Measurements from ENCODE around the gene MSLN. TPM values are rescaled to one million over a fixed set of nuclear protein-coding genes. Genes with fewer than 3 reads are reported as not detected.

Gene MSLN
- polyA plus RNA-seq (2011; rRNA removed) (1.8 and 2.4 TPM in 2 replicates), polyA plus RNA-seq (2017; fragmentation: RNase III; extraction: RNeasy Plus Mini Kit Qiagen cat#74134 plus additional on column Dnase treatment) (2.7 to 3.6 TPM (median 3.1 TPM) in 3 replicates), polyA minus RNA-seq (2011; rRNA and poly(A)+ RNA removed) (0.58 and 0.78 TPM in 2 replicates)
- polyA plus RNA-seq (2012; cell fraction: cytosol; rRNA removed) = 2.9 and 3.4 TPM in 2 replicates
- 14.2 and 16.0 TPM in 2 replicates for polyA plus RNA-seq (2012; cell fraction: nucleus; rRNA removed)

GRCh38 chr16:760545-761343 lies at the start of gene MSLN:
Gene MSLN, plus strand, starts transcription at chr16:760734. Its CDS starts 1,947 bp downstream, at chr16:762681.
- Histone ChIP-seq H3K9me3 (no peaks in the 10 kb centered on the region), H3K4me1 (peaks cover 35% of the 10 kb centered on the region), H3K27ac (peak within 1 kb of the TSS; percentile 66 to 79; a peak in 5 of 6 replicates), H3K4me2 (peak within 1 kb of the TSS; percentile 68), H3K4me3 (no peak within 1 kb of the TSS)
- ChIA-PET POLR2A (no interaction called here), CTCF (interaction anchor here (0.8 to 15.8 kb wide), 13 partner anchors 10 to 433 kb away, joined by 3 to 105 read pairs (median 4); partner anchors contain the start of genes CHTF18, CIAO3 and RPUSD1)
- TF ChIP-seq EP300 (IDR thresholded peaks at IDR 0.05) (no peak), ZNF302 (CRISPR knock-in tag; IDR thresholded peaks at IDR 0.05) (no peak), RCOR1 (IDR thresholded peaks at IDR 0.05; ENCODE audit: low read depth, low read length) (no peak), ZFP36 (IDR thresholded peaks at IDR 0.05; ENCODE audit: borderline replicate concordance, partially characterized antibody) (no peak), MAZ (IDR thresholded peaks at IDR 0.05; ENCODE audit: borderline replicate concordance, low read depth, low read length) (no peak), MAX (IDR thresholded peaks at IDR 0.05) (peak; percentile 24; the same call in 1 of the 2 replicates), KDM5A (IDR thresholded peaks at IDR 0.05) (no peak), FOSL2 (IDR thresholded peaks at IDR 0.05) (no peak), FOSL2 (CRISPR knock-in tag; IDR thresholded peaks at IDR 0.05) (peak; percentile 16; the same call in 1 of the 2 replicates), SMC3 (IDR thresholded peaks at IDR 0.05) (no peak), TP53 (CRISPR knock-in tag; IDR thresholded peaks at IDR 0.05) (no peak), ELK1 (IDR thresholded peaks at IDR 0.05; ENCODE audit: low read depth, low read length) (no peak), JUN (IDR thresholded peaks at IDR 0.05) (no peak), NFE2L2 (conservative IDR thresholded peaks at IDR 0.05; ENCODE audit: low read length) (no peak), PHF8 (IDR thresholded peaks at IDR 0.05; ENCODE audit: borderline replicate concordance, low read depth) (no peak), HEYL (CRISPR knock-in tag; IDR thresholded peaks at IDR 0.05) (no peak), HMGXB4 (CRISPR knock-in tag; IDR thresholded peaks at IDR 0.05; ENCODE audit: borderline replicate concordance) (no peak), RAD21 (conservative IDR thresholded peaks at IDR 0.05 in 1 of 2, IDR thresholded peaks at IDR 0.05 in 1 of 2) (no peak)
- ATAC-seq (peak; percentile 22 to 62; a peak in 3 of 6 replicates), DNase-seq (ENCODE audit: low read depth in 1 of 2, low spot score in 1 of 2) (peak in 1 of 2 experiments; percentile 71), FAIRE-seq (no peak)
- WGBS (ENCODE audit: missing lambda C conversion rate) = 55% methylated on average over 29 of the region's 37 CpGs

- Histone ChIP-seq H3K4me3 (no peak overlapping the region), H3K4me2 (peak overlapping the region; percentile 70), H3K27ac (peak overlapping the region; percentile 86 to 99; a peak in 5 of 6 replicates), H3K4me1 (peaks cover 62% of the 10 kb centered on the region), H3K9me3 (no peaks in the 10 kb centered on the region)
- WGBS (ENCODE audit: missing lambda C conversion rate) = 63% methylated on average over 12 of the region's 12 CpGs
- TF ChIP-seq KDM1A (IDR thresholded peaks at IDR 0.05; ENCODE audit: low read depth) (peak; percentile 72; the same call in 1 of the 2 replicates), RCOR1 (IDR thresholded peaks at IDR 0.05; ENCODE audit: low read depth, low read length) (no peak)
- DNase-seq (ENCODE audit: low read depth in 1 of 2, low spot score in 1 of 2) (no peak), ATAC-seq (no peak), FAIRE-seq (no peak)
- POLR2A ChIA-PET = no interaction called here
- CTCF ChIA-PET = interaction anchor here (0.7 to 25.1 kb wide), 12 partner anchors 9 to 345 kb away, joined by 3 to 656 read pairs (median 10); partner anchors contain the start of genes ANTKMT, CCDC78, CHTF18 and CIAO3
Measured at GRCh38 chr16:711084-711483, 49.5 kb upstream of the MSLN start.
